Body of pancreas (tissue), 4 donors: Measurements from ENCODE around the gene DUS4L. TPM values are rescaled to one million over a fixed set of nuclear protein-coding genes. Genes with fewer than 3 reads are reported as not detected.
"Not testable (repeated sequence)": the region's sequence is repeated elsewhere in the genome, so short reads cannot be mapped to it uniquely, and the experiment has no call there.

Experiments
- ATAC-seq: fragments of 150-250 bp; one replicate; pipeline ENCODE4 v1.9.1; 2016
- DNase-seq, 4 donors: peaks; one replicate each; pipeline ENCODE4 v3.0.0-alpha.2; 2019
- H3K27ac ChIP-seq, 4 donors: fragments of 200-600 bp; sonication (generic); 1 replicate in 3 of 4; 2 replicates in 1 of 4; pipeline versions ENCODE4 v1.5.1 to v1.6.1; 2016 to 2019; ENCODE audit warnings: mild to moderate bottlenecking in 1 of 4, mixed read lengths in 1 of 4, moderate library complexity in 1 of 4
- H3K27me3 ChIP-seq, 2 donors: fragments of 200-600 bp; sonication (generic); one replicate each; pipeline ENCODE4 v1.6.0; 2016; ENCODE audit warnings: mild to moderate bottlenecking in 1 of 2
- H3K36me3 ChIP-seq, 2 donors: fragments of 200-600 bp; sonication (generic); replicated peaks in 1 of 2; 2 replicates each; pipeline ENCODE4 v1.5.1; 2016; ENCODE audit warnings: low read depth in 2 of 2; ENCODE audit not compliant: insufficient read depth in 1 of 2
- H3K4me1 ChIP-seq: fragments of 200-600 bp; sonication (generic); one replicate; pipeline ENCODE4 v1.6.0; 2016
- H3K4me3 ChIP-seq, 2 donors: fragments of 200-600 bp; sonication (generic); 1 replicate in 1 of 2; 2 replicates in 1 of 2; pipeline ENCODE4 v1.5.1; 2016 to 2019
- H3K9me3 ChIP-seq, 3 donors: fragments of 200-600 bp; sonication (generic); 1 replicate in 2 of 3; 2 replicates in 1 of 3; pipeline ENCODE4 v1.5.1; 2016
- CTCF ChIP-seq, 7 experiments: fragments of 450-650 bp in 4 of 7; fragments of 200-600 bp in 3 of 7; sonication (generic) in 3 of 7; IDR thresholded peaks; one replicate each; pipeline ENCODE4 v1.5.1; 2016 to 2019; ENCODE audit warnings: antibody characterized with exemption in 7 of 7
- POLR2A ChIP-seq, 3 donors: fragments of 450-650 bp; IDR thresholded peaks; one replicate each; pipeline ENCODE4 v1.6.1; 2016; ENCODE audit warnings: antibody characterized with exemption in 3 of 3, mild to moderate bottlenecking in 2 of 3
- WGBS, 2 donors: methylation state at CpG; one replicate each; pipeline ENCODE4 v1.1.5; 2017; 5-methylcytosine and 5-hydroxymethylcytosine counted together
- intact Hi-C: fragments of 100-400 bp; cut with DNase I; formaldehyde crosslinking; loops from one replicate; pipeline ENCODE4 v1.15.1; 2023
- total RNA-seq, 2 donors: library from RNA; depleted of rRNA; stranded (reverse); fragments of >200 nt; gene quantifications; one replicate each; pipeline ENCODE4 v1.1.0, GENCODE V29; 2016

DUS4L gene
- total RNA-seq, 2 donors from 2014 or later = 6.9 to 7.5 TPM

GRCh38 chr7:107534139-107534538 lies 29.6 kb upstream of the DUS4L start:
- peaks cover 17% of the 10 kb centered on the region for H3K4me1 ChIP-seq
- no peaks in the 10 kb centered on the region for H3K9me3 ChIP-seq
- H3K27ac ChIP-seq = no peak overlapping the region
- intact Hi-C loops = no loop called here
- H3K4me3 ChIP-seq = no peak overlapping the region
- ATAC-seq (no peak), DNase-seq (no peak)
- no peaks in the 10 kb centered on the region for H3K27me3 ChIP-seq
- H3K36me3 ChIP-seq = no peaks in the 10 kb centered on the region
- TF ChIP-seq CTCF (IDR thresholded peaks at IDR 0.05) (no peak), POLR2A (IDR thresholded peaks at IDR 0.05) (no peak)

GRCh38 chr7:107537228-107537627 lies 26.5 kb upstream of the DUS4L start:
- ATAC-seq, H3K36me3 ChIP-seq, H3K9me3 ChIP-seq, H3K4me3 ChIP-seq, intact Hi-C loops, DNase-seq, H3K27me3 ChIP-seq: not testable (repeated sequence)
- Histone ChIP-seq H3K27ac (peak overlapping the region in 2 of 4 donors; percentile 5 to 61), H3K4me1 (peaks cover 17% of the 10 kb centered on the region)
- WGBS, 2 donors = 45 to 61% methylated on average over 4 of the region's 4 CpGs

GRCh38 chr7:107538001-107538400 lies 25.8 kb upstream of the DUS4L start:
- H3K4me3 ChIP-seq = no peak overlapping the region
- 21 to 35% methylated on average over 2 of the region's 2 CpGs for WGBS, 2 donors
- ATAC-seq = peak; percentile 93

GRCh38 chr7:107543338-107543993 lies 20.3 kb upstream of the DUS4L start:
- ATAC-seq (no peak), DNase-seq (no peak)
- H3K4me1 ChIP-seq = peaks cover 5% of the 10 kb centered on the region
- WGBS, 2 donors = 90% methylated on average over 5 of the region's 5 CpGs; no CpG with 5 or more reads in 1 of the 2 donors
- TF ChIP-seq CTCF (IDR thresholded peaks at IDR 0.05) (no peak), POLR2A (IDR thresholded peaks at IDR 0.05) (no peak)
- intact Hi-C loops = no loop called here
- no peaks in the 10 kb centered on the region for H3K9me3 ChIP-seq
- H3K27ac ChIP-seq = no peak overlapping the region
- no peaks in the 10 kb centered on the region for H3K27me3 ChIP-seq
- H3K36me3 ChIP-seq = peaks cover 0 to 4% of the 10 kb centered on the region in 2 donors
- no peak overlapping the region for H3K4me3 ChIP-seq

More at GRCh38 chr7:107538001-107538400, 25.8 kb upstream of the DUS4L start:
- peak; percentile 75 to 91 (median 86) for DNase-seq
- H3K36me3 ChIP-seq = no peaks in the 10 kb centered on the region
- H3K4me1 ChIP-seq = peaks cover 17% of the 10 kb centered on the region
- no peaks in the 10 kb centered on the region for H3K9me3 ChIP-seq
- TF ChIP-seq CTCF (IDR thresholded peaks at IDR 0.05) (no peak), POLR2A (IDR thresholded peaks at IDR 0.05) (no peak)
- peak overlapping the region in 2 of 4 donors; percentile 50 to 61 for H3K27ac ChIP-seq
- intact Hi-C loops = no loop called here
- H3K27me3 ChIP-seq = no peaks in the 10 kb centered on the region

GRCh38 chr7:107544848-107545591 lies 18.8 kb upstream of the DUS4L start:
- Histone ChIP-seq H3K9me3 (no peaks in the 10 kb centered on the region), H3K4me1 (peaks cover 3% of the 10 kb centered on the region), H3K4me3 (no peak overlapping the region), H3K27me3 (no peaks in the 10 kb centered on the region), H3K27ac (no peak overlapping the region), H3K36me3 (peaks cover 0 to 4% of the 10 kb centered on the region in 2 donors)
- DNase-seq (no peak), ATAC-seq (no peak)
- TF ChIP-seq CTCF (IDR thresholded peaks at IDR 0.05) (no peak), POLR2A (IDR thresholded peaks at IDR 0.05) (no peak)
- intact Hi-C loops = no loop called here
- 91 to 99% methylated on average over 4 of the region's 4 CpGs for WGBS, 2 donors
